HG03565 (cell line): ENCODE results near the gene TSGA10IP.
A peak's percentile ranks its signal among the peaks of the same experiment; 100 is the strongest.

Experiments
- ATAC-seq: cut with Tn5 transposase; IDR thresholded peaks from one replicate; pipeline ENCODE4 v1.9.1; 2021; ENCODE audit warnings: mild to moderate bottlenecking, moderate library complexity; ENCODE audit not compliant: unreplicated experiment

Gene TSGA10IP

GRCh38 chr11:65945430-65945911, at the start of gene TSGA10IP:
TSGA10IP (plus strand) TSS chr11:65945480; CDS start chr11:65945676, 196 bp downstream.
- ATAC-seq: no peak

GRCh38 chr11:65895482-65895981, 49.7 kb upstream of the TSGA10IP start:
- ATAC-seq: no peak

GRCh38 chr11:65896034-65896999, 49.0 kb upstream of the TSGA10IP start:
- ATAC-seq: no peak

GRCh38 chr11:65897020-65897471, 48.2 kb upstream of the TSGA10IP start:
- no peak for ATAC-seq

GRCh38 chr11:65898656-65899355, 46.5 kb upstream of the TSGA10IP start:
- ATAC-seq: no peak

- ATAC-seq: no peak
Observed at GRCh38 chr11:65899356-65900124, 45.7 kb upstream of the TSGA10IP start.

GRCh38 chr11:65900125-65900898, 45.0 kb upstream of the TSGA10IP start, which contains the start of gene FOSL1:
FOSL1 (minus strand) TSS chr11:65900388; CDS start chr11:65900339, 49 bp downstream.
- ATAC-seq: peak; percentile 74

GRCh38 chr11:65900899-65901180, 44.4 kb upstream of the TSGA10IP start:
- ATAC-seq: no peak

GRCh38 chr11:65903068-65903481, 42.2 kb upstream of the TSGA10IP start:
- ATAC-seq: no peak

GRCh38 chr11:65903715-65904114, 41.6 kb upstream of the TSGA10IP start:
- ATAC-seq: no peak

GRCh38 chr11:65906602-65907001, 38.7 kb upstream of the TSGA10IP start:
- no peak for ATAC-seq

- no peak for ATAC-seq
Observed at GRCh38 chr11:65907878-65908277, 37.4 kb upstream of the TSGA10IP start.

GRCh38 chr11:65911682-65912568, 33.4 kb upstream of the TSGA10IP start:
- ATAC-seq: no peak

- ATAC-seq: no peak
Observed at GRCh38 chr11:65912845-65913244, 32.4 kb upstream of the TSGA10IP start.

GRCh38 chr11:65915101-65915820, 30.0 kb upstream of the TSGA10IP start:
- no peak for ATAC-seq

- ATAC-seq: no peak
Observed at GRCh38 chr11:65915821-65916251, 29.4 kb upstream of the TSGA10IP start.

GRCh38 chr11:65916391-65916790, 28.9 kb upstream of the TSGA10IP start:
- ATAC-seq: no peak

- ATAC-seq: no peak
Observed at GRCh38 chr11:65917077-65917433, 28.2 kb upstream of the TSGA10IP start.
